HG02852 (cell line): ENCODE data around the gene FGF3.

ENCODE experiments used
- ATAC-seq: cut with Tn5 transposase; IDR thresholded peaks from one replicate; pipeline ENCODE4 v1.9.1; 2021; ENCODE audit warnings: mild to moderate bottlenecking, moderate library complexity; ENCODE audit not compliant: unreplicated experiment

Gene FGF3

GRCh38 chr11:69807106-69807815 lies 12.0 kb downstream of the FGF3 start:
- no peak for ATAC-seq

- no peak for ATAC-seq
Measured at GRCh38 chr11:69804769-69805508, 14.3 kb downstream of the FGF3 start.

- ATAC-seq = no peak
Measured at GRCh38 chr11:69803604-69804218, 15.5 kb downstream of the FGF3 start.

DNA sequence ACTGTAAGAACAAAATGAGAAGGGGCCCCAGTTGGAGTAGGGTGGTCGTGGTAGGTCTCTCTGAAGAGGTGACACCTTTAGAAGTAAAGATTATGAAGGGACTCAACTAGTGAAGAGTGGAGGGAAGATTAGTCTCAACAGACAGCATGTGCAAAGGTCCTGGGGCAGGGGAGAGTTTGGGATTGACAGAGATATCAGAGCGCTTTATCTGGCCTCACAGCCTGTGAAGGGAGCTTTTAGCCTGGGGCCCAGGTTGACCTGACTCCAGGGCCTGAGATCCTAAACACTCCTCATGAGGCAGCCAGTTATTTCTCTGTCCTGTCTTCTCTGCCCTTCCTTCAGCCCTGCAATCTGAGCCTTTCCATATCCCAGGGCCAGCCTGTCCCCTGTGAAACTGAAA lies 16.2 kb downstream of the FGF3 start:
- ATAC-seq = no peak

- ATAC-seq = no peak
Measured at GRCh38 chr11:69802590-69802989, 16.6 kb downstream of the FGF3 start.

GRCh38 chr11:69801513-69802335 lies 17.5 kb downstream of the FGF3 start:
- ATAC-seq = no peak

- no peak for ATAC-seq
Measured at GRCh38 chr11:69800278-69800677, 18.9 kb downstream of the FGF3 start.

- no peak for ATAC-seq
Measured at GRCh38 chr11:69799582-69799981, 19.6 kb downstream of the FGF3 start.

DNA sequence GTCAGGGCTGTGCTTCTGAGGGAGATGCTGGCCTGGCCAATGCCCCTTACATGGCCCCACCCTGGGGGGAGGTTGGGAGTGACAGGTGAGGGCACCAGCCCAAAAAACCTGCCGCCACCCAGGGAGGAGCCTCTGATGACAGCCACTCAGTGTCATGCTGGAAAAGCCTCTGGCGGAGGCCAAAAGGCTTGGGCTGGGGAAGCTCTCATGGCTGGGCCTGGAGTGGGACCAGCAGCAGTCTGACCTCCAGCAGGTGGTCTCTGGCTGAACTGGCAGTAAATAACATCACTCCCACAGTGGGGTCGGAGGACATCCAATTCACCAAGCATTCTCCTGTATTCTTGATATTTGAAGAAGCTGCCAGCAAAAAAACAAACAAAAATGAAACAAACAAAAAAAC lies 20.1 kb downstream of the FGF3 start:
- ATAC-seq = no peak

DNA sequence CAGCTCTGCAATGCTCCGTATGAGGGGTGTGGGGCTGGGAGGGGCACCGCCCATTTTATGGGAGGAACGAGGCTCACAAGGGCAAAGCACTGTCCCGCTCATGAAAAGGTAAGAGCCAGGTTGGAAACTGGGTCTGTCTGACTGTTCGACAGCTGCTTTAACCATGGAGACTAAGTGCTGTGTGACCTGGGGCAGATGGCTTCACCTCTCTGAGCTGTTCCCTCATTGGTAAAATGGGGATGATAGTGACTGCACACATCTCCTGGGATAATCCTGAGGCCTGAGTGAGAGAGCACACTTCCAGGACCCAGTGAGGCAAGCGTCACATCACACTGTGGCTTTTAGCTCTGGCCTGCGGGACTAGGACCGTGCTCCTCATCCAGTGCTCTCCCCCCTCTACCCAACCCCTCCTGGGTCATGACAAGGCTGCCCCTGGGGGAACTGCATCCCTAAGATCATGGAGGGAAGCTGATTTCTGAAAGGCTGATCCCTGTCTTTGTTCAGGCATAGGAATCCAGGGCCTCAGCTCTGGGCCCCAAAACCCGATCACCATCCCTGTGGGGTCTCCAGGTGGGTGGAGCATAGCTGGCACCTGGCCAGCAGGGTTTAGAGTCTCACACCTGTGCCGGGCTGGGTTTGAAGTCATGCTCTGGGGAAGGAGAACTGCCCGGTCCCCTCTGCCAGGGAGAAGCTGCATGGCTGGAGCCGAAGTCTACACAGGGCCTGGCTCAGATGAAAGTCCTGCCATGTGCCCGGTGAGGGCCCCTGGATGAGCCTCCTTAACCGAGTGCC lies 21.3 kb downstream of the FGF3 start:
- no peak for ATAC-seq

GRCh38 chr11:69797156-69797555 lies 22.1 kb downstream of the FGF3 start:
- ATAC-seq = no peak

DNA sequence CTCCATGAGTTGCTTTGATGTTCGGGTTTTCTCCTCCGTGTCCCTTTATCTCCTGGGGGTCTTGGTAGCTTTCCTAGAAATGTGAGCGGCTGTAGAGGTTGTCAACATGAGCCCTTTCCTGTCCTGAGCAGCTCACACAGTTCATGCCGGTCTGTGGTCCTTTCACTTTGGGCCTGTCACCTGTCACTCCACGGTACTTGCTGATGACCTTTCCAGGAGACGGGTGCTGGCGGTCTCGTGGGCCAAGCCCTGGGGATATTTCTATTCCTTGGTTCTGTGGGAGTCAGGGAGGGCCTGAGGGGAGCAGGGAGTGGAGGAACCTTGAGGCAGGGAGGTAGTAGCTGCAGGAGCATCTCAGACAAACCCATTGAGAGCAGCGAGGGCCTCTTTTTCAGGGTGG lies 23.2 kb downstream of the FGF3 start:
- ATAC-seq = no peak

- no peak for ATAC-seq
Measured at GRCh38 chr11:69791276-69792180, 27.7 kb downstream of the FGF3 start.

- no peak for ATAC-seq
Measured at GRCh38 chr11:69788956-69789355, 30.3 kb downstream of the FGF3 start.

DNA sequence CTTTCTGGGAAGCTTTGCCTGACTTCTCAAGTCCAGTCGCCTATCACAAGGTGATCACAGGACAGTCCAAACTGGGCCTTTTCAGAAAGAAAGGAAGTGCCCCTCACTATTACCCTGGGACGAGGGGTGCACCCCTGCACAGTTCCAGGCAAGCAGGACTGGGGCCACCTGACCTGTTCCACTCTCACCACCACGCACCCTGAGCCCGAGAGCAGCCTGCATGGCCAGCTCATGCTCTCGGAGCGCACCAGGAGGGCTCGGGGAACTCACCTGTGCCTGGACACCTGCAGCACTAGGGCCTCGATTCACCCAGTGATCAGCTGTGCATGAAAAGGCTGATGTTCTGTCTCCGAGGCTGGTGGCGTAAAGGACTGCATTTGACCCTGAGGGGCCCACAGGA lies 31.3 kb downstream of the FGF3 start:
- ATAC-seq = no peak

GRCh38 chr11:69787457-69787856 lies 31.8 kb downstream of the FGF3 start:
- ATAC-seq = no peak

DNA sequence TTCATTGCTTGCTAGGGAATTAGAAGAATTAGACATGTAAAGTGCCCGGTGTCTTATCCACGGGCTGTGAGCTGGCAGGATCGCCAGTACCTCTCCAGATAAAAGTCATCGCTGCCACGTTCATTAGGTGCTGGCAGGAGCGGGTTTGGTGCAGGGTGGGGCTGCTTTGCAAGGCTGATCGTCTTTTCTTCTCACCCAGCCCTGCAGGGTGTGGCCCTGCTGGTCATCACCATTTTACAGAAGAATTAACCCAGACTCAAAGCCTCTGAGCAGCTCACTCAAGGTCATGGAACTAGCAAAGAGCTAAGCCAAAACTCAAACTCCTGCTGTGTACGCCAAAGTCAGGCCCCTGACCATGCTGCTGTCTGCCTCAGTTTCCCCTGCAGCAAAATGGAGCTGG lies 38.0 kb downstream of the FGF3 start:
- ATAC-seq = no peak

- no peak for ATAC-seq
Measured at GRCh38 chr11:69778373-69778772, 40.8 kb downstream of the FGF3 start.

GRCh38 chr11:69775163-69775755 lies 44.0 kb downstream of the FGF3 start, which contains the start of gene FGF4:
TSS of gene FGF4 (minus strand) at chr11:69775341. CDS start at chr11:69775084, 257 bp downstream.
- ATAC-seq = no peak
